ENCODE results near the gene TAS2R20. TPM values are rescaled to one million over a fixed set of nuclear protein-coding genes. Genes with fewer than 3 reads are reported as not detected.

Gene TAS2R20
- total RNA-seq, 1 experiment from 2014 or later: 1.1 TPM

GRCh38 chr12:10989107-10989506 lies 9.0 kb downstream of the TAS2R20 start:
- H3K27ac ChIP-seq: no peak overlapping the region
- no peak for DNase-seq (ENCODE audit: low read depth in 1 of 2, low spot score in 2 of 2)
- peaks cover 3% of the 10 kb centered on the region; the same call in 1 of the 2 replicates for H3K9me3 ChIP-seq (replicated peaks)
- H3K27me3 ChIP-seq (replicated peaks): no peaks in the 10 kb centered on the region
- no peaks in the 10 kb centered on the region; the same call in 1 of the 2 replicates for H3K36me3 ChIP-seq
- H3K4me3 ChIP-seq: no peak overlapping the region
- H3K4me1 ChIP-seq (replicated peaks): no peaks in the 10 kb centered on the region

DNA sequence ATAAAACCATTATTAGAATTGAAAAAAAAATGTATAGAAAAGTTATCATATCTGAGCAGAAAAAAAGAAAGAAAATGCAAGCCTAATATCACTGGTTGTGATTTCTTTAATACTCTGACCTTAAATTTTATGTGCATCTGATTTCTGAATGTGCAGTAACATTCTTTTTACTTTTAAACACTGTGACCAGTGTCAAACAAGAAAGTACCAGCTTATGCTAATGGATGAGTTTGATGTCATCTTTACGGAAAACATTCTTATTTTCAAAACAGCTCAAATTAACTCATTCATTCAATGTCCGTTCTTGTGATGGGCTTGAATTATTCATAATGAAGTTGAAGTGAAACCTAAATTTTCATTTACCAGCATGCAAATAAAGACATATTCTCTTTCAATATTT lies 11.3 kb downstream of the TAS2R20 start, which contains the start of gene TAS2R50:
Gene TAS2R50 (minus strand): TSS at position 101 of the 400 bp plus-strand sequence. CDS start 52 bp downstream, at position 49.
- Histone ChIP-seq H3K27me3 (replicated peaks) (no peaks in the 10 kb centered on the region), H3K4me1 (replicated peaks) (no peaks in the 10 kb centered on the region)

DNA sequence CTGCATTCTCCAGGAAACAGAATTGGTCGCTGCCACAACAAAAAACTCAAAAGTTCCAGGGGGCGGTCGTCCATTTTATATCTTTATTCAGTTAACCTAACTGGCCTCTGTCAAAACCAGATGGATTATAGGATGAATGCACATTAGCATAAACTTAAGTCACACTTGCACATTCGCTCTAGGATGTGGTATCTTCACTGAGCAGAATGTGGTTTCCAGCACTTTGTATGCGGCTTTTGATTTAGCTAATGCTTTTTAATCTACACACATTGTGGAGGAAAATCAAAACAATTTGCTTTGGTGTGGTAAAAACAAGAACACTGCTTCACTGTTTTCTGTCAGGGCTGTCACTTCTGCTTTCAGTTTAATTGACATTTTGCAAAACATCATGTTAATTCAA lies 15.9 kb downstream of the TAS2R20 start:
- H3K4me3 ChIP-seq: no peak overlapping the region
- no peak for DNase-seq (ENCODE audit: low read depth in 1 of 2, low spot score in 2 of 2)
- no peaks in the 10 kb centered on the region for H3K27me3 ChIP-seq (replicated peaks)
- H3K27ac ChIP-seq: no peak overlapping the region
- H3K4me1 ChIP-seq (replicated peaks): no peaks in the 10 kb centered on the region
- H3K36me3 ChIP-seq: no peaks in the 10 kb centered on the region
- no peaks in the 10 kb centered on the region for H3K9me3 ChIP-seq (replicated peaks)

More for the DNA sequence above, 11.3 kb downstream of the TAS2R20 start, which contains the start of gene TAS2R50:
- Histone ChIP-seq H3K4me3 (no peak within 1 kb of the TSS), H3K27ac (no peak within 1 kb of the TSS), H3K9me3 (replicated peaks) (peaks cover 3% of the 10 kb centered on the region; the same call in 1 of the 2 replicates), H3K36me3 (no peaks in the 10 kb centered on the region)
- no peak for DNase-seq (ENCODE audit: low read depth in 1 of 2, low spot score in 2 of 2)

DNA sequence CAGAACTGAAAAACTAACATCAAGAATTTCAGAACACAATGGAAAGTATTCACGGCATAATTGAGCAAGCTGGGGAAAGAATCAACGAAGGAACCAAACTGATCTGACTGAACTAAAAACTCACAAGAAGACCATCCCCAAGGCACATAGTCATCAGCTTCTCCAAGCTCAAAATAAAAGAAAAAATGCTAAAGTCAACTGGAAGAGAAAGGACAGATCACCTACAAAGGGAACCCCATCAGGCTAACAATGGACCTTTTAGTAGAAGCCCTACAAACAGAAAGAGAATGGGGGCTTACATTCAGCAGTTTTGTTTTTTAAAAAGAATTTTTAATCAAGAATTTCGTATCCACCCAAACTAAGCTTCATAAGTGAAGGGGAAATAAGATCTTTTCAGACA lies 23.1 kb downstream of the TAS2R20 start:
- Histone ChIP-seq H3K4me3 (no peak overlapping the region), H3K27ac (no peak overlapping the region), H3K4me1 (replicated peaks) (no peaks in the 10 kb centered on the region), H3K27me3 (replicated peaks) (no peaks in the 10 kb centered on the region), H3K9me3 (replicated peaks) (no peaks in the 10 kb centered on the region), H3K36me3 (peaks cover 3% of the 10 kb centered on the region; the same call in 1 of the 2 replicates)
- DNase-seq (ENCODE audit: low read depth in 1 of 2, low spot score in 2 of 2): no peak

- H3K4me1 ChIP-seq (replicated peaks): peaks cover 18% of the 10 kb centered on the region
- H3K4me3 ChIP-seq: no peak overlapping the region
- H3K36me3 ChIP-seq: peaks cover 3% of the 10 kb centered on the region; the same call in 1 of the 2 replicates
- no peaks in the 10 kb centered on the region for H3K9me3 ChIP-seq (replicated peaks)
- no peak overlapping the region for H3K27ac ChIP-seq
- no peaks in the 10 kb centered on the region for H3K27me3 ChIP-seq (replicated peaks)
- DNase-seq (ENCODE audit: low read depth in 1 of 2, low spot score in 2 of 2): no peak
Observed at GRCh38 chr12:10968765-10969456, 29.2 kb downstream of the TAS2R20 start.

DNA sequence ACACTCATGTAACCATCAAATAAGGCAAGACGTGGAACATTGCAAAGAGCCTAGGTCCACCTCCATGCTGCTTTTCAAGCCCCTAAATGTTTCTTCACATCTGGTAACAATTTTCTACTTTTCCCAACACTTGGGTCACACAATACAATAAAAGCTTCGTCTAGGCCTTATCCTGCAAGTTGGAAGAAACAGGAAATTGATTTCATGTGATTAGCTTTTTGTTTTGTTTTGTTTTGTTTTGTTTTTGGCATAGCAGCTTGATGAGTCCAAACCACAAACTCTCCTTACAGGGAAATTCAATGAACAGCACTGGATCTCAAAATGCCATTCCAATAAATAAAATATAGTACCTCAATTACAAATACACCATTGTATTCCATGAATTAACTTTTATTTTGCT lies 30.7 kb downstream of the TAS2R20 start:
- Histone ChIP-seq H3K9me3 (replicated peaks) (no peaks in the 10 kb centered on the region), H3K4me1 (replicated peaks) (peaks cover 18% of the 10 kb centered on the region), H3K36me3 (no peaks in the 10 kb centered on the region; the same call in 1 of the 2 replicates), H3K27me3 (replicated peaks) (no peaks in the 10 kb centered on the region), H3K27ac (peak overlapping the region; percentile 73), H3K4me3 (no peak overlapping the region)
- DNase-seq (ENCODE audit: low read depth in 1 of 2, low spot score in 2 of 2): peak in 1 of 2 experiments; percentile 81

DNA sequence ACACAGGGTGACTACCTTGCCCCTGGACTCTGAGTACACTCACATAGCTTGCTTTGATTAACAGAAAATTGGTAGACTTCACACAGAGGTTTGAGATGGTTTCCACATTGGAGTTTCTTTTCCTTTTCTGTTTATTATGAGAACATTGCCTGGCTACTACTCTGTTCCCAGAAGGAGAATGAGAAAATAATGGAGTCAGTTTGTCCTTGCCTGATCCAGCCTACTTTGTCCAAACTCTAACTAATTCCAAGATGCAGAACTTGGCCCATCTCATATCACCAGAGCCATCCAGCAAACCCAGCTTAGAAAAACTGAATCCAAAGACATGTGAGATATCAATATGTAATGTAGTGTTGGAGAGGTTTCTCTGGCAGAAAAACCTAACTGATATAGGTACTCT lies 31.8 kb downstream of the TAS2R20 start:
- Histone ChIP-seq H3K4me1 (replicated peaks) (peaks cover 18% of the 10 kb centered on the region), H3K36me3 (no peaks in the 10 kb centered on the region; the same call in 1 of the 2 replicates), H3K27me3 (replicated peaks) (no peaks in the 10 kb centered on the region), H3K27ac (no peak overlapping the region; the same call in 1 of the 2 replicates), H3K4me3 (no peak overlapping the region), H3K9me3 (replicated peaks) (no peaks in the 10 kb centered on the region)
- DNase-seq (ENCODE audit: low read depth in 1 of 2, low spot score in 2 of 2): no peak

DNA sequence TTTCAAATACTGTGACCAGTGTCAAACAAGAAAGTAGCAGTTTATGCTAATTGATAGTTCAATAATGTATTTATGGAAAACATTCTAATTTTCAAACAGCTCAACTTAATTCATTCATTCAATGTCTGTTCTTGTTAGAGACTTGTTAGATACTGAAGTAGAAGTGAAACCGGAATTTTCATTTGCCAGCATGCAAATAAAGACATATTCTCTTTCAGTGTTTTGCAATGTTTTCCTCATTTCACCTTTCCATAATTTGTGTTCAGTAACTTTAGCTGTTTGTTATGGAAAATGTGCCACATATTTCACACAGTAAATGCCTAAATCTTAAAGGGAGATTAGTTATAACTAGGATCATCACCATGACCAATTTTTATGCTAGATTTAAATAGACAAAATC lies 32.6 kb downstream of the TAS2R20 start:
- Histone ChIP-seq H3K9me3 (replicated peaks) (no peaks in the 10 kb centered on the region), H3K36me3 (no peaks in the 10 kb centered on the region; the same call in 1 of the 2 replicates), H3K27me3 (replicated peaks) (no peaks in the 10 kb centered on the region), H3K4me1 (replicated peaks) (peaks cover 18% of the 10 kb centered on the region), H3K27ac (no peak overlapping the region), H3K4me3 (no peak overlapping the region)
- no peak for DNase-seq (ENCODE audit: low read depth in 1 of 2, low spot score in 2 of 2)

GRCh38 chr12:10960211-10960610 lies 37.9 kb downstream of the TAS2R20 start:
- Histone ChIP-seq H3K36me3 (no peaks in the 10 kb centered on the region), H3K4me3 (no peak overlapping the region), H3K27ac (no peak overlapping the region), H3K4me1 (replicated peaks) (no peaks in the 10 kb centered on the region; the same call in 1 of the 2 replicates), H3K27me3 (replicated peaks) (no peaks in the 10 kb centered on the region), H3K9me3 (replicated peaks) (peaks cover 4% of the 10 kb centered on the region; the same call in 1 of the 2 replicates)
- DNase-seq (ENCODE audit: low read depth in 1 of 2, low spot score in 2 of 2): no peak

- H3K36me3 ChIP-seq: no peaks in the 10 kb centered on the region
- DNase-seq (ENCODE audit: low read depth in 1 of 2, low spot score in 2 of 2): no peak
- H3K9me3 ChIP-seq (replicated peaks): peaks cover 4% of the 10 kb centered on the region; the same call in 1 of the 2 replicates
- no peak overlapping the region for H3K27ac ChIP-seq
- no peaks in the 10 kb centered on the region for H3K4me1 ChIP-seq (replicated peaks)
- no peaks in the 10 kb centered on the region for H3K27me3 ChIP-seq (replicated peaks)
- H3K4me3 ChIP-seq: no peak overlapping the region
Observed at GRCh38 chr12:10959804-10960203, 38.3 kb downstream of the TAS2R20 start.

- Histone ChIP-seq H3K36me3 (no peaks in the 10 kb centered on the region; the same call in 1 of the 2 replicates), H3K27me3 (replicated peaks) (no peaks in the 10 kb centered on the region)
- no peak for DNase-seq (ENCODE audit: low read depth in 1 of 2, low spot score in 2 of 2)
Observed at GRCh38 chr12:10957741-10958140, 40.4 kb downstream of the TAS2R20 start.

GRCh38 chr12:10956085-10956484 lies 42.0 kb downstream of the TAS2R20 start:
- no peaks in the 10 kb centered on the region; the same call in 1 of the 2 replicates for H3K36me3 ChIP-seq
- H3K27me3 ChIP-seq (replicated peaks): no peaks in the 10 kb centered on the region
- no peaks in the 10 kb centered on the region for H3K4me1 ChIP-seq (replicated peaks)
- peaks cover 4% of the 10 kb centered on the region; the same call in 1 of the 2 replicates for H3K9me3 ChIP-seq (replicated peaks)
- H3K27ac ChIP-seq: no peak overlapping the region
- H3K4me3 ChIP-seq: no peak overlapping the region
- DNase-seq (ENCODE audit: low read depth in 1 of 2, low spot score in 2 of 2): no peak

More at GRCh38 chr12:10957741-10958140, 40.4 kb downstream of the TAS2R20 start:
- no peaks in the 10 kb centered on the region for H3K4me1 ChIP-seq (replicated peaks)
- peaks cover 4% of the 10 kb centered on the region; the same call in 1 of the 2 replicates for H3K9me3 ChIP-seq (replicated peaks)
- H3K4me3 ChIP-seq: no peak overlapping the region
- H3K27ac ChIP-seq: no peak overlapping the region

GRCh38 chr12:10952645-10953044 lies 45.5 kb downstream of the TAS2R20 start:
- Histone ChIP-seq H3K9me3 (replicated peaks) (peaks cover 4% of the 10 kb centered on the region; the same call in 1 of the 2 replicates), H3K36me3 (no peaks in the 10 kb centered on the region; the same call in 1 of the 2 replicates)

More at GRCh38 chr12:10952645-10953044, 45.5 kb downstream of the TAS2R20 start:
- no peaks in the 10 kb centered on the region for H3K27me3 ChIP-seq (replicated peaks)
- H3K27ac ChIP-seq: no peak overlapping the region
- H3K4me3 ChIP-seq: no peak overlapping the region
- H3K4me1 ChIP-seq (replicated peaks): no peaks in the 10 kb centered on the region
- no peak for DNase-seq (ENCODE audit: low read depth in 1 of 2, low spot score in 2 of 2)
